Activated naive CD8-positive, alpha-beta T cell (primary cell): ENCODE results near the gene ACOT7.
"Not testable (repeated sequence)": the region's sequence is repeated elsewhere in the genome, so short reads cannot be mapped to it uniquely, and the experiment has no call there.

Source experiments
- H3K27ac Mint-ChIP-seq: one replicate; pipeline ENCODE4 v1.8.0; 2021; ENCODE audit warnings: mixed read lengths
- H3K27me3 Mint-ChIP-seq: one replicate; pipeline ENCODE4 v1.8.0; 2021; ENCODE audit warnings: mixed read lengths
- H3K36me3 Mint-ChIP-seq: one replicate; pipeline ENCODE4 v1.8.0; 2021; ENCODE audit warnings: mixed read lengths
- H3K4me1 Mint-ChIP-seq: one replicate; pipeline ENCODE4 v1.8.0; 2021; ENCODE audit warnings: low read depth, mixed read lengths
- H3K4me3 Mint-ChIP-seq: one replicate; pipeline ENCODE4 v1.8.0; 2021; ENCODE audit warnings: mild to moderate bottlenecking, mixed read lengths
- H3K9me3 Mint-ChIP-seq: one replicate; pipeline ENCODE4 v1.8.0; 2021; ENCODE audit warnings: low read depth, mixed read lengths

ACOT7 gene

GRCh38 chr1:6365047-6365446 lies 28.5 kb downstream of the ACOT7 start:
- H3K4me3 Mint-ChIP-seq = peak overlapping the region; percentile 2
- peak overlapping the region; percentile 79 for H3K27ac Mint-ChIP-seq
- H3K4me1 Mint-ChIP-seq = peaks cover 30% of the 10 kb centered on the region
- no peaks in the 10 kb centered on the region for H3K27me3 Mint-ChIP-seq
- no peaks in the 10 kb centered on the region for H3K36me3 Mint-ChIP-seq
- H3K9me3 Mint-ChIP-seq = no peaks in the 10 kb centered on the region

- peaks cover 46% of the 10 kb centered on the region for H3K4me1 Mint-ChIP-seq
- not testable (repeated sequence) for H3K4me3 Mint-ChIP-seq, H3K36me3 Mint-ChIP-seq, H3K27me3 Mint-ChIP-seq, H3K9me3 Mint-ChIP-seq
- peak overlapping the region; percentile 64 for H3K27ac Mint-ChIP-seq
Observed at GRCh38 chr1:6363085-6363884, 30.3 kb downstream of the ACOT7 start.

GRCh38 chr1:6361124-6361775 lies 32.3 kb downstream of the ACOT7 start:
- Mint-ChIP-seq H3K9me3 (no peaks in the 10 kb centered on the region), H3K4me1 (peaks cover 52% of the 10 kb centered on the region), H3K27ac (peak overlapping the region; percentile 61), H3K36me3 (no peaks in the 10 kb centered on the region), H3K27me3 (no peaks in the 10 kb centered on the region), H3K4me3 (no peak overlapping the region)

- H3K4me3 Mint-ChIP-seq = no peak overlapping the region
- H3K9me3 Mint-ChIP-seq = no peaks in the 10 kb centered on the region
- H3K36me3 Mint-ChIP-seq = no peaks in the 10 kb centered on the region
- H3K27ac Mint-ChIP-seq = peak overlapping the region; percentile 61
- no peaks in the 10 kb centered on the region for H3K27me3 Mint-ChIP-seq
- peaks cover 51% of the 10 kb centered on the region for H3K4me1 Mint-ChIP-seq
Observed at GRCh38 chr1:6360517-6361070, 33.0 kb downstream of the ACOT7 start.

DNA sequence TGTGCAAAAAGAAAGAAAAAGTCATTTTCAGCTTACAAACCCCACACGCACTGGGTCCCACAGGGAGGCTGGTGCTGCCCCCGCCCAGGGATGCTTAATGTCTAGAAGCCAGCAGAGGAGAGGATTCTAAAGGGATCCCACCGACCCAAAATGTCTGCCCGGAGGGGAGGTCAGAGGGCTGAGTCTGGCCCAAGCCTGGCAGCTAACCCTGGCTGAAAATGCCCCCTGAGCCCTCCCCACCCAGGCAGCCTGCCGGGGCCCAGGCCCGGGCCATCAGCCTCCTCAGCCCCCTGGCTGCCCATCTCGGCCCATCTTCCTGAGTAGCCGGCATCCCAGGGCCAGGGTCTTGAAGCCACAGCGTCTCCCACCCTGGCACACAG lies 33.5 kb downstream of the ACOT7 start:
- H3K4me3 Mint-ChIP-seq = peak overlapping the region; percentile 62
- H3K9me3 Mint-ChIP-seq = no peaks in the 10 kb centered on the region
- H3K27me3 Mint-ChIP-seq = no peaks in the 10 kb centered on the region
- peaks cover 46% of the 10 kb centered on the region for H3K4me1 Mint-ChIP-seq
- no peaks in the 10 kb centered on the region for H3K36me3 Mint-ChIP-seq
- H3K27ac Mint-ChIP-seq = peak overlapping the region; percentile 68

DNA sequence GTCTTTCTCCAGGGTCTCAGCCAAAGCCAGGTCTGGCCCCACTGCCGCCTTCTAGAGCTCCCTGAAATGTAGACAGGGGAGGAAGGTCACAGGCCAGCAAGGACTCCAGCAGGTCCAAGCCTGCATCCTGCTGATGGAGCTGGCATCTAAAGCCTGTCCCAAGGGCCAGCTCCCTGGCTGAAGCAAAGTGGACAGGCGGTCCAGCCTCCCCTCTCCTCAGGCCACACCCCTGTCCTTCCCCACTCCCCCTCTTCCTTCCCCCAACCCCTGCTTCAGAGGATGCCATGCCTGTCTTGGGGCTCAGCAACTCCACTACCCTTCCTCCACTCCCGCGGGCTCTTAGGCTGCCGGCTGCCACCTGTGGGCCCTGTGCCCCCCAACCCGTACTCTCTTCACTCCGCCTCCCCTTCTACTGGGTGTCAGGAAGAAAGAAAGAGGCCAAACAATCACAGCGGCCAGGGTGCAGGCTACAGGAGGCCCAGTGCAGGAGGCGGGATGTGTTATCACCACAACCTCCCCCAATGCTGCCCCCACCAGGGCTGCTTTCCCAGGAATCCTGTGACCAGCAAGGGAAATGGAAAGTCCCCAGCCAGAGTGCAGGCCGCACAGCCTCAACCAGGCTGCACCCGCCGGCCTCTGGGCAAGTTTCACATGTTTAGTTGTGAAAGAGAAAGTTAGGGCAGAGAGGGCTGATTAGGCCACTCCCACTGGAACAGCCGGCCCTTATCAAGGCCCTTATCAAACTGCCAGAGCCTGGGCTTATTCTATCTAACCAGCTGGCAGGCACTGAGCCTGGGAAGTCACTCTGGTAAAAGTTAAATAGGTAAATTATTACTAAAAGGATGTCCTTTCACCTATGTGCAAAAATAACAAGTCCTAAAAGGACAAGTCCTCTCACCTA lies 34.1 kb downstream of the ACOT7 start:
- Mint-ChIP-seq H3K4me3 (peak overlapping the region; percentile 62), H3K4me1 (peaks cover 44% of the 10 kb centered on the region)

GRCh38 chr1:6358757-6359201 lies 34.8 kb downstream of the ACOT7 start:
- Mint-ChIP-seq H3K36me3 (no peaks in the 10 kb centered on the region), H3K27me3 (no peaks in the 10 kb centered on the region), H3K27ac (no peak overlapping the region), H3K4me1 (peaks cover 40% of the 10 kb centered on the region), H3K4me3 (peak overlapping the region; percentile 60), H3K9me3 (no peaks in the 10 kb centered on the region)

More for the DNA sequence above, 34.1 kb downstream of the ACOT7 start:
- no peaks in the 10 kb centered on the region for H3K36me3 Mint-ChIP-seq
- peak overlapping the region; percentile 68 for H3K27ac Mint-ChIP-seq
- no peaks in the 10 kb centered on the region for H3K27me3 Mint-ChIP-seq
- H3K9me3 Mint-ChIP-seq = no peaks in the 10 kb centered on the region

GRCh38 chr1:6358144-6358624 lies 35.4 kb downstream of the ACOT7 start:
- H3K4me1 Mint-ChIP-seq = peaks cover 34% of the 10 kb centered on the region

GRCh38 chr1:6357243-6357936 lies 36.2 kb downstream of the ACOT7 start:
- H3K4me1 Mint-ChIP-seq = peaks cover 32% of the 10 kb centered on the region
- H3K27me3 Mint-ChIP-seq = no peaks in the 10 kb centered on the region
- H3K36me3 Mint-ChIP-seq = no peaks in the 10 kb centered on the region
- no peak overlapping the region for H3K4me3 Mint-ChIP-seq
- no peak overlapping the region for H3K27ac Mint-ChIP-seq
- no peaks in the 10 kb centered on the region for H3K9me3 Mint-ChIP-seq

More at GRCh38 chr1:6358144-6358624, 35.4 kb downstream of the ACOT7 start:
- Mint-ChIP-seq H3K9me3 (no peaks in the 10 kb centered on the region), H3K27ac (peak overlapping the region; percentile 16), H3K27me3 (no peaks in the 10 kb centered on the region), H3K4me3 (peak overlapping the region; percentile 10), H3K36me3 (no peaks in the 10 kb centered on the region)

- peaks cover 28% of the 10 kb centered on the region for H3K4me1 Mint-ChIP-seq
- H3K4me3 Mint-ChIP-seq = no peak overlapping the region
- no peaks in the 10 kb centered on the region for H3K9me3 Mint-ChIP-seq
- no peaks in the 10 kb centered on the region for H3K27me3 Mint-ChIP-seq
- no peak overlapping the region for H3K27ac Mint-ChIP-seq
- H3K36me3 Mint-ChIP-seq = no peaks in the 10 kb centered on the region
Observed at GRCh38 chr1:6355621-6356020, 37.9 kb downstream of the ACOT7 start.

DNA sequence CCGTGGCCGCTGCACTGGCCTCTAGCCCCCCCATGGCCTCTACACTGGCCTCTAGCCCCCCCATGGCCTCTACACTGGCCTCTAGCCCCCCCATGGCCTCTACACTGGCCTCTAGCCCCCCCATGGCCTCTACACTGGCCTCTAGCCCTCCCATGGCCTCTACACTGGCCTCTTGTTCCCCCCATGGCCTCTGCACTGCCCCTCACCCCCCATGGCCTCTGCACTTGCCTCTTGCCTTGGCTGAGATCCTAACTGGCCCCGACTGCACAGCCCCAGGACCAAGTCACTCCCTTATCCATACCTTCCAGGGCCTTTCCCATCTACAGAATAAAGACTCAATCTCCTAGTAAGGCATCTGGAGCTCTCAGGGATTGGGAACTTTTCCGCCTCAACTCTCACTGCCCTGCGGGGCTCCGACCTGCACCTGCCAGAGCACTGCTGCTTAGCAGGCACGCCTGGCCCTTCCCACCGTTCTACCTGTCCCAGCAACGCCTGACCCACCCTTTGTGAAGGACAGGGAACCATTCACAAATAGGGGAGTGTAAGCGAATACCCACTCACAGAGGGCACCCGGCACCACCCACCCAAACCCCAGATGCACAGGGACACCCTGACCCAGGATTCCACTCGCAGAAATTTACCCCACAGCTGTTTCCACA lies 38.8 kb downstream of the ACOT7 start:
- H3K36me3 Mint-ChIP-seq = no peaks in the 10 kb centered on the region
- H3K4me3 Mint-ChIP-seq = no peak overlapping the region
- no peaks in the 10 kb centered on the region for H3K27me3 Mint-ChIP-seq
- H3K27ac Mint-ChIP-seq = no peak overlapping the region
- H3K4me1 Mint-ChIP-seq = peaks cover 23% of the 10 kb centered on the region
- H3K9me3 Mint-ChIP-seq = no peaks in the 10 kb centered on the region

DNA sequence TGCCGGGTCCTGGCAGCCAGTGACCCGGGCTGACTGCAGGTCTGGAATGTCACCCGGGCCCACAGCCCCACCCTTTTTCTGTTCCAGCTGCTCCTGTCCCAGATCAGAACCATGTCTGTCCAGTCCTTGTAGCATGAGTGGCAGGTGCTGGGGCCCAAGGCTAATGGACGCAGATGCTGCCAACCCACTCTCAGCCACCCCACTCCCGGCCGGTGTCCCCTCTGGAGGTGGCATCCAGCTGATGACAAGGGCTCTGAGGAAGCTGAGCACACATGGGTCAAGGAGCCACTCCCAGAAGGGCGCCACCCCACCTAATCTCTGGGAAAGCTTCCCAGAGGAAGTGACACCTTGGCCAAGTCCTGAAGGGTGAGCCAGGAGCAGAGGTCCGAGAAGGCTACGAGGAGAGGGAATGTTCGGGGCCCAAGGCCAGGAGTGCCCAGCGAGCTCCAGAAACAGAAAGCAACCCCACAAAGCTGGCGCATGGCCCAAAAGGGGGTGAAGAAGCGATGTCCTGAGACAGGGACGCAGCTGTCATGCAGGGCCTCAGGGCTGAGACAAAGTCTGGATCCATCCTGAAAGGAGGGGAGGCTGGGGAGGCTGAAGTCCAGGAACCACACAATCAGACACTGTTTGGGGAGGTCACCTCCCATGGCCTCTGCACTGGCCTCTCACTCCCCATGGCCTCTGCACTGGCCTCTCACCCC lies 39.5 kb downstream of the ACOT7 start:
- no peak overlapping the region for H3K27ac Mint-ChIP-seq
- no peaks in the 10 kb centered on the region for H3K9me3 Mint-ChIP-seq
- peaks cover 22% of the 10 kb centered on the region for H3K4me1 Mint-ChIP-seq
- H3K27me3 Mint-ChIP-seq = no peaks in the 10 kb centered on the region
- no peak overlapping the region for H3K4me3 Mint-ChIP-seq
- no peaks in the 10 kb centered on the region for H3K36me3 Mint-ChIP-seq

DNA sequence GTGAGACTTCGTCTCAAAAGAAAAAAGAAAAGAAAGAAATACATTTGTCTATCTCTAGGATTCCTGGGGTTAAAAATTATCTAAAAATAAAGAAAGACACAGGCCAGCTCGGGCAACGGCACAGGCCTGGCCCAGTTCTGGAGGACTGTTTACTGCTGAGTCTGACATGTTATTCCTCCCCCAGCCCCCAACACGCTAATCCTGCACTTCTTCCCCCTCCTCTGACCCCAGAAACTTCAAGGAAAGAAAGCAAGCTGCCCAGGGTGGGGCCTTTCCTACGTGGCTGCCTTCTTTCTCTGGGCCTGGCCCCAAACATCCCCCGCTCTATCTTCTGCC lies 40.0 kb downstream of the ACOT7 start:
- Mint-ChIP-seq H3K4me1 (peaks cover 22% of the 10 kb centered on the region), H3K9me3 (no peaks in the 10 kb centered on the region), H3K27me3 (no peaks in the 10 kb centered on the region), H3K27ac (no peak overlapping the region), H3K4me3 (no peak overlapping the region), H3K36me3 (no peaks in the 10 kb centered on the region)
